PC-9 (cell line): ENCODE measurements around the gene FBXW10.
"Not testable (repeated sequence)": the region's sequence is repeated elsewhere in the genome, so short reads cannot be mapped to it uniquely, and the experiment has no call there.

ENCODE experiments used
- EZH2 ChIP-seq: fragments of 200-600 bp; sonication (generic); IDR thresholded peaks from 2 replicates; pipeline ENCODE4 v1.8.0; 2017; ENCODE audit warnings: antibody characterized with exemption, low read depth
- TF ChIP-seq, protein P1 (sequence below): fragments of 200-600 bp; sonication (generic); conservative IDR thresholded peaks from 2 replicates; pipeline ENCODE4 v1.6.1; 2017; ENCODE audit warnings: mixed run types, antibody characterized with exemption, mild to moderate bottlenecking, moderate library complexity

DNA sequence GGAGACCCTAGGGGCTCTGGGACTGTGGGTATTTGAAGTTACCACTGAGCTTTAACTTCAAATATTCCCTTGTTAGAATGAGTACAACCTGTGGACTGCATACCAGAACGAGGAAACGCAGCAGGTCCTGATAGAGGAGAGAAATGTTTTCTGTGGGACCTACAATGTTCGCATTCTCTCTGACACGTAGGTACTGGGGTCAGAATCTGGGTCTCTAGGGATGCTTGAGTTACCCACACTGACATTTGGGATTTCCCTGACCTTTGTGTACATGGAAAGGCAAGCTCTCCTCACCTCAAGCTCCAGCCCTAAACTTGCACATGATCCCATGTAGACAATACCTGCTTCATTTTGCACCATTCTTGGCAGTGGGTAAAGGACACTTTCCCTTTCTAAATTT is 12.1 kb downstream of the FBXW10 start:
- TF ChIP-seq, protein P1, sequence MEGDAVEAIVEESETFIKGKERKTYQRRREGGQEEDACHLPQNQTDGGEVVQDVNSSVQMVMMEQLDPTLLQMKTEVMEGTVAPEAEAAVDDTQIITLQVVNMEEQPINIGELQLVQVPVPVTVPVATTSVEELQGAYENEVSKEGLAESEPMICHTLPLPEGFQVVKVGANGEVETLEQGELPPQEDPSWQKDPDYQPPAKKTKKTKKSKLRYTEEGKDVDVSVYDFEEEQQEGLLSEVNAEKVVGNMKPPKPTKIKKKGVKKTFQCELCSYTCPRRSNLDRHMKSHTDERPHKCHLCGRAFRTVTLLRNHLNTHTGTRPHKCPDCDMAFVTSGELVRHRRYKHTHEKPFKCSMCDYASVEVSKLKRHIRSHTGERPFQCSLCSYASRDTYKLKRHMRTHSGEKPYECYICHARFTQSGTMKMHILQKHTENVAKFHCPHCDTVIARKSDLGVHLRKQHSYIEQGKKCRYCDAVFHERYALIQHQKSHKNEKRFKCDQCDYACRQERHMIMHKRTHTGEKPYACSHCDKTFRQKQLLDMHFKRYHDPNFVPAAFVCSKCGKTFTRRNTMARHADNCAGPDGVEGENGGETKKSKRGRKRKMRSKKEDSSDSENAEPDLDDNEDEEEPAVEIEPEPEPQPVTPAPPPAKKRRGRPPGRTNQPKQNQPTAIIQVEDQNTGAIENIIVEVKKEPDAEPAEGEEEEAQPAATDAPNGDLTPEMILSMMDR: not testable (repeated sequence)
- not testable (repeated sequence) for TF ChIP-seq EZH2
